ENCODE data around the gene CD58. TPM values are rescaled to one million over a fixed set of nuclear protein-coding genes. Genes with fewer than 3 reads are reported as not detected.

Gene CD58
- total and polyA plus RNA-seq, 2 of the 4 experiments (the other 2 are of a cell fraction): 5.4 to 5.7 TPM

GRCh38 chr1:116572099-116572498 lies 1.3 kb upstream of the CD58 start:
- BruUV-seq (replicated peaks): no TSS peak
- H3K27ac ChIP-seq (ENCODE audit: insufficient read depth, low read length): no peak overlapping the region
- TF ChIP-seq CEBPB (IDR thresholded peaks at IDR 0.05; ENCODE audit: low read depth, low read length): no peak
- no peak for TF ChIP-seq USF2 (IDR thresholded peaks at IDR 0.05; ENCODE audit: low read depth, low read length)
- no peak for TF ChIP-seq FOS (IDR thresholded peaks at IDR 0.05; ENCODE audit: low read depth, low read length)
- TF ChIP-seq SMC3 (IDR thresholded peaks at IDR 0.05; ENCODE audit: low read depth, low read length): no peak
- TF ChIP-seq POLR2A (IDR thresholded peaks at IDR 0.05; ENCODE audit: low read depth, low read length): no peak
- TF ChIP-seq, protein P1, sequence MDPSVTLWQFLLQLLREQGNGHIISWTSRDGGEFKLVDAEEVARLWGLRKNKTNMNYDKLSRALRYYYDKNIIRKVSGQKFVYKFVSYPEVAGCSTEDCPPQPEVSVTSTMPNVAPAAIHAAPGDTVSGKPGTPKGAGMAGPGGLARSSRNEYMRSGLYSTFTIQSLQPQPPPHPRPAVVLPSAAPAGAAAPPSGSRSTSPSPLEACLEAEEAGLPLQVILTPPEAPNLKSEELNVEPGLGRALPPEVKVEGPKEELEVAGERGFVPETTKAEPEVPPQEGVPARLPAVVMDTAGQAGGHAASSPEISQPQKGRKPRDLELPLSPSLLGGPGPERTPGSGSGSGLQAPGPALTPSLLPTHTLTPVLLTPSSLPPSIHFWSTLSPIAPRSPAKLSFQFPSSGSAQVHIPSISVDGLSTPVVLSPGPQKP (IDR thresholded peaks at IDR 0.05; ENCODE audit: borderline replicate concordance, low read depth, low read length): no peak
- no peak for TF ChIP-seq MAZ (IDR thresholded peaks at IDR 0.05; ENCODE audit: borderline replicate concordance, low read depth, low read length)
- TF ChIP-seq CTCF (conservative IDR thresholded peaks at IDR 0.05; ENCODE audit: low read depth, low read length): no peak
- no peak for TF ChIP-seq RFX5 (IDR thresholded peaks at IDR 0.05; ENCODE audit: low read depth, low read length)
- TF ChIP-seq BHLHE40 (IDR thresholded peaks at IDR 0.05; ENCODE audit: low read depth, low read length): no peak
- no peak for TF ChIP-seq NFE2L2 (IDR thresholded peaks at IDR 0.05; ENCODE audit: low read depth, low read length)
- TF ChIP-seq MAFK (IDR thresholded peaks at IDR 0.05; ENCODE audit: low read depth, low read length): no peak
- TF ChIP-seq CHD1 (IDR thresholded peaks at IDR 0.05; ENCODE audit: low read depth, low read length): no peak
- no peak for TF ChIP-seq RCOR1 (IDR thresholded peaks at IDR 0.05; ENCODE audit: insufficient replicate concordance, low read length)
- H2AK5ac ChIP-seq (ENCODE audit: low read depth, low read length): no peak overlapping the region
- H4K8ac ChIP-seq (ENCODE audit: low read depth in 2 of 2, low read length in 2 of 2): no peak overlapping the region
- dilution Hi-C loops (cut with HindIII; ENCODE audit: low sequenced_read_pairs, unreplicated experiment) (no loop called here), in situ Hi-C loops (cut with MboI; ENCODE audit: low sequenced_read_pairs) (no loop called here), intact Hi-C loops (cut with micrococcal nuclease) (loop anchor here (10.0 kb wide), 1 partner anchor 437 kb away; no protein-coding TSS in a partner anchor)
- DNase-seq: no peak
- H3K4me3 ChIP-seq (ENCODE audit: insufficient read depth, low read depth, low read length): no peak overlapping the region
- peak overlapping the region; percentile 97 for H2AFZ ChIP-seq (replicated peaks; ENCODE audit: low read length, poor library complexity)
- CTCF ChIA-PET: interaction anchor here (1.4 kb wide), 1 partner anchor 24 kb away, joined by 3 read pairs; no protein-coding TSS in a partner anchor
- no peak overlapping the region for H4K91ac ChIP-seq (ENCODE audit: insufficient read depth, low read depth, low read length)
- no peak for ATAC-seq (ENCODE audit: low read depth)
- no peaks in the 10 kb centered on the region for H4K20me1 ChIP-seq (ENCODE audit: insufficient read depth, low read length)
- peaks cover 5% of the 10 kb centered on the region; the same call in 1 of the 2 replicates for H3K9me1 ChIP-seq (ENCODE audit: insufficient read depth, low read length)
- H3K18ac ChIP-seq (ENCODE audit: low read depth, low read length): no peak overlapping the region
- H3K36me3 ChIP-seq (ENCODE audit: control insufficient read depth, insufficient read depth, low read length): no peaks in the 10 kb centered on the region
- H2AK9ac ChIP-seq (replicated peaks; ENCODE audit: low read depth, low read length, poor library complexity): no peak overlapping the region
- H3K23ac ChIP-seq (ENCODE audit: low read depth, low read length): 0 out of 2 replicates have a peak overlapping the region, but pooled peaks have one; percentile 52
- H4K5ac ChIP-seq (ENCODE audit: low read depth, low read length): no peak overlapping the region
- no peak overlapping the region for H2BK120ac ChIP-seq (ENCODE audit: low read depth, low read length)
- no peak overlapping the region for H2BK15ac ChIP-seq (ENCODE audit: low read depth, low read length)
- H3K27me3 ChIP-seq (ENCODE audit: control insufficient read depth, insufficient read depth, low read length): peaks cover 18% of the 10 kb centered on the region
- no peaks in the 10 kb centered on the region for H3K9me3 ChIP-seq (ENCODE audit: control insufficient read depth, insufficient read depth, low read length)
- H3K4me2 ChIP-seq (ENCODE audit: low read depth, low read length): no peak overlapping the region
- no peak overlapping the region for H3K56ac ChIP-seq (ENCODE audit: extremely low read depth, insufficient read depth, low read length)
- no CpG with 5 or more reads among the region's 2 CpGs for WGBS, 2 experiments (ENCODE audit: extremely low coverage in 2 of 2, insufficient read length in 1 of 2)
- no peak overlapping the region for H3K4ac ChIP-seq (ENCODE audit: low read depth, low read length)
- POLR2A ChIA-PET (ENCODE audit: unreplicated experiment): no interaction called here
- H2BK5ac ChIP-seq (ENCODE audit: low read depth, low read length, poor library complexity, severe bottlenecking): no peak overlapping the region
- peaks cover 2% of the 10 kb centered on the region; the same call in 1 of the 2 replicates for H3K4me1 ChIP-seq (ENCODE audit: control insufficient read depth, insufficient read depth, low read length)
- no peak overlapping the region for H3K14ac ChIP-seq (replicated peaks; ENCODE audit: low read depth, low read length)
- no peak overlapping the region for H3K9ac ChIP-seq (ENCODE audit: low read depth, low read length)
- H3K79me1 ChIP-seq (ENCODE audit: low read depth in 1 of 2, low read length in 2 of 2): no peaks in the 10 kb centered on the region
- H2BK20ac ChIP-seq (ENCODE audit: low read depth, low read length): no peak overlapping the region
